Limb (tissue), 2 donors: ENCODE data around the gene CFAP73.

Experiments
- DNase-seq, 2 donors: peaks; one replicate each; pipeline ENCODE4 v3.0.0-alpha.2; 2016; ENCODE audit errors: extremely low spot score in 2 of 2

The CFAP73 gene

DNA sequence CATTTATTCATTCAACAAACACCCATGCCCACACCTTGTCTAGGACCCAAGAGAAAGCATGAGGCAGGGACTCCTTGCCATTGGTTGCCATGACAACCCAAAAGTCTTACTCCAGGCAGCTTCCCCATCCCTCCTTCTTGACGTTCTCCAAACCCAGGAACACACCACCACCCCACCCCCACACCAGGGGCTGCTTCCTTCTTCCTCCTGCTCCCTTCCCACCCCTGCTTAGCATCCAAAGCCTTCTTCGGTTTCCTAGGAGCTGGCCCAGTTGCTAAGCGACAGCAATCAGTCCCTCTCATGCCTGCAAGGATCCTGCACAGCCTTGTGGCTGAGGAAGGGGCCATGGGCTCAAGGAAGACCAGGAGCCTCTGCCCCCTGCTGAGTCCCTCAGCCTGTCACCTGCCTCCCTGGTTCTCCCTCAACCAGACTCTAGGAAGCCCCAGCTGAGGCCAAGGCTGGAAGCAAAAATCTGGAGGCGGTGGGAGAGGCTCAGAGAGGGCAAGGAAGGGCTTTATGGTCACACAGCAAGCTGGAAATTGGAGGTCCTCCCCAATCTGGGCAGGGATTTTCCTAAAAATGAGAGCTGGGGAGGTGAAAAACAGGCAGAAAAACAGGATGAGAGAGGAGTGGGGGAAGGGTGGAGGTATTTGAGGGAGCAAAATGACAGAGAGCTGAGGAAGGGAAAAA is 29.4 kb upstream of the CFAP73 start:
- no peak for DNase-seq

DNA sequence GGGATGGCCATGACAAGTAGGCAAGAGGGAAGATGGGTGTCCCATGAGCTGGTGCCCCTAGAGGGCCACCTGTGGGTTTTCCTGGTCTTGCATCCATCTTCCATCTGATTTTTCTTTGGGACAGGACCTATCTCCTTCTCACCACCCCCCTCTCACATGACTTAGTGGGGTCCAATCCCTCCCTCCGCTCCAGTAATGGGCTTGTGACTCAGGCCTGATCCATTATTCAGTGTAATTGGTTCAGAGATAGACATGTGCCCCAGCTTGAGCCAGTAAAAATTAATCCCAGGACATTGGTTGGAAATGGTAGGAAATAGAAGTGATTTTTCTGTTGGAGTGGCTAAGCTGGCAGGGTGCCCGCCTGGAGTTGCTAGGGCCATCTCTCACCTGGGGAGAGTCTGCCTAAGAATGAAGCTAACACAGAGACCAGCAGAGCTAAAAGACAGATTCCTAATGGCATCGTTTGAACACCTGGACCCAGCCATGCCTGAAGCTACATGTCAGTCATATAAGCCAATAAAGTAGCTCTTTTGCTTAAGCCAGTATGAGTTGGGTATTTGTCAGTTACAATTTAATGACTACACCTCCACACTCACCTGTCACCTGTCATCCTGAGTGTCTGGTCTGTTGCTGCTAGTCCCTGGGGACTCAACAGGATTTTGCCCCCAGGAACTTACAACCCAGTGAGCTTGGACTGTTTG is 28.7 kb upstream of the CFAP73 start:
- no peak for DNase-seq

DNA sequence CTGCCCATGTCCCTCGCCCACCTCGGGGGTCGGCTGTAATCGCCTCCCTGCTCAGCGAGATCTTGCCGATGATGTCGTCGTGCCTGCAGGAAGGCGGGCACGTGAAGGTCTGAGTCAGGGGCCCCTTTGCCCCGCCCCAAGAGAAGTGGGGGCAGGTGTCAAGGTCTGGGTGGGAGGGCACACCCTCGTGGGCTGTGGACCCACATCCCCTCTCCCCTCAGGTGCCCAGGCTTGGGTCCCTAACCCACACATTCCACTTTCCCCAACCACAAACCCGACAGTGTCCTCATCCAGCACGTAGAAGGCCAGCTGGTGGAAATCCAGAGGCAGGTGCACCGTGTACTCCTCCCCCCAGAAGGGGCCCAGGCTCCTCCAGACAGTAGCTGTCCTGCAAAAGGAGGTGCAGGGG is 21.7 kb upstream of the CFAP73 start:
- no peak for DNase-seq

DNA sequence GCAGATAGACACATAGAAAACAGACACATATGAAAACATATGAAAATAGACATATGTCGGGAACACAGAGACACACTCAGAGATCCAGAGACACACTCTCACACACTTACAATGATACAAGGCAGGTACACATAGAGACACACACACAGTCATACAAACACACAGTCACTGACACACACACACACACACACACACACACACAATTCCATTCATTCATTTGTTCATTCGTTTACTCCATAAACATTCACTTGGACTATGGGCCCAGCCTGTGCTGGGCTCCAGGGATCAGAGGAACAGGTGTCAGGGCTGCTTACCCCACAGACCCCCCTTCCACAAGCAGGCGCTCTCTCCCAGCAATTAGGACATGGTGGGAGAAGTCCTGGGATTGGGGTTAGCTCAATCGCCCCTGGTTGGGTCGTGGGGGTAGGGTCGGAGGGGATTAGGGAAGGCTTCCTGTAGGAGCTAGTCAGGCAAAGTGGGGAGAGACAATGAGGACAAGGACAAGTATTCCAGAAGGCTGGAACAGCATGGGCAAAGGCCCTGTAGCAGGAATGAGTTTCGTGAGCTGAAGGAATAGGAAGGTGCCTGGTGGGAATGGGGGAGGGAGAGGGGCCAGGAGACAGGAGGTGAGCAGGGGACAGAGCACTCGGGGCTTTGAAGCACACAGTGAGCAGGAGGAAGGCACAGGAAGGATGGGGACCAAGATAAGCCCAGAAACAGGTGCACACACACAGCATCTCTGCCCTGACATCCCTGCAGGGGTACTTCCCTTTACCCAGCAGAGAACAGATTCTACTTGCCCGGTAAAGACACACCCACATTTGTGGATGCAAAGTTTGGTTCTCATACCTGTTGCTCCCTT is 20.5 kb upstream of the CFAP73 start:
- no peak for DNase-seq

DNA sequence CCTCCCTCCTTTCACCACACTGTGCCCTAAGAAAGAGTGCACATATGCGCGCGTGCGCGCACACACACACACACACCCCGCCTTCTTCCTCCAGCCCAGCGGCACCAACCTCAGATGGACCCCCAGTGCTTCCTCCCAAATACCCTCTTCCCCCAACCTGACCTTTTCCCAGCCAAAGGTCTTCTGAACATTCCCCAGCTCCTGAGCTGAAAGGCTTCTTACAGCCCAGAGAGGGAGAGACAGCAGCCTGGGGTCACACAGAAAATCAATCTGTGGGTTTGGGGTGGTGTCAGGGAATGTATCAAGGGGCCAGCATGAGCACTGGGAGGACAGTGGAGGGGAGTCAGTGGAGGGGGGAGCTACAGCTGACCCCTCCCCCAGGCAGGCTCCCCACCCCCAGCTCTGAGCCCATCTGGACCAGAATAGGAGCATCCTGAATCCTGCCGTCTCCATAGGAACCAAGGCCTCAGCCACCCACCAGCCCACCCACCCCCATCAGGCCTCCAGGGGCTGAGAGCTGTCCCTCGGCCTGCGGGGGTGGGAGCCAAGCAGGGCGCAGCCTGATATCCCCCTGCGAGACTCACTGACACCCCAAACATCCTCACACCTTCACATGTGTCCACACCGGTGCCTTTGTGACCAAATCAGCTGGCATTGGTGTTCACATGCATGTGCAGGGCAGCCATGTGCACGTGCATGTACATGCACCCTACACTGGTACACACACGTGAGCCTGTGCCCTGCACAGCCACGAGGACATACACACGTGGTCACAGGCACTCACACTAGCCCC is 19.7 kb upstream of the CFAP73 start:
- DNase-seq, result no peak

DNA sequence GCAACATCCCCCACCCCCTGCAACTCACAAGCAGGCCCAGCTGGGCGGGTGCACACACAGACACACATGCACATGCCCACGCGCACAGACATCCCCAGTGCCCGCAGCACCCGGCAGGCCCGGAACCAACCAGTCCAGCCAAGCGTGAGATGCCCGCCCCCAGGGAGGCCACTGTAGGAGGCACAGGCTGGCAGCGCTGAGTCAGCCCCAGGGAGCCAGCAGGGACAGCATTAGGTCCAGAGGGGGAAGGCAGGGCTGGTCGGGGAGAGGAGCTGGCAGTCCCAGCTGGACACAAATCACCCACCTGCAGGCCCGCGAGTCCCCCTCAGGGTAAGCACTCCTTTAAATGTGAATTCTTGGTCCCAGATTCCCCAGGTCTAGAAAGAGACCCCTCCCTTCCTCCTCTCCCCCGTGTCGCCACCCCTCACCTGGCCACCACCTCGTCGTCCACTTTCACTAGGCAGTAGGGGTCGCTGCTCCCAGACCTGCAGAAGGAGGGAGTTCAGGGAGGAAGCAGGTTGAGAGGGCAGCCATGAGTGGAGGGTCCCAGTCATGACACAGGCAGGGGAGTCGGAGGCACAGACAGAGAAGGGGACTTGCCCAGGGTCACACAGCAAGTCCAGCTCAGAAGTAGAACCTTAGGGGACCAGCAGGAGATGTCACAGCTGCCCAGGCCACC is 18.9 kb upstream of the CFAP73 start:
- no peak for DNase-seq

DNA sequence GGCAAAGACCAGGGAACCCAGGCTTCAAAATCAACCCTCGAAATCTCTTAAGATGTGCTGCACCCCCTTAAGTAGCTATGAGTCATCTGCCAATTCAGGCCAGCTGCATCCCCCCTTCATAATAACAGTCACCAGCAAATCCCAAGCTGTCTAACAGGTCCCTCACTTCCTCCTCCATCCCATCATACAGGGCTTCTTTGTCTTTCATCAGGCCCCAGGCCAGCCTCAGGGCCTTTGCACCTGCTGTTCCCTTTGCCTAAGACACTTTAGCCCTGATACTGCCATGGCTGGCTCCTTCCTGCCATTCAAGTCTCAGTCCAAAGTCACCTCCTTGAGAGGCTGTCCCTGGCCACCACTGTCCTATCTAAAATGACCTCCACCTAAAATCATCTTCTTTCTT is 18.0 kb upstream of the CFAP73 start:
- no peak for DNase-seq

DNA sequence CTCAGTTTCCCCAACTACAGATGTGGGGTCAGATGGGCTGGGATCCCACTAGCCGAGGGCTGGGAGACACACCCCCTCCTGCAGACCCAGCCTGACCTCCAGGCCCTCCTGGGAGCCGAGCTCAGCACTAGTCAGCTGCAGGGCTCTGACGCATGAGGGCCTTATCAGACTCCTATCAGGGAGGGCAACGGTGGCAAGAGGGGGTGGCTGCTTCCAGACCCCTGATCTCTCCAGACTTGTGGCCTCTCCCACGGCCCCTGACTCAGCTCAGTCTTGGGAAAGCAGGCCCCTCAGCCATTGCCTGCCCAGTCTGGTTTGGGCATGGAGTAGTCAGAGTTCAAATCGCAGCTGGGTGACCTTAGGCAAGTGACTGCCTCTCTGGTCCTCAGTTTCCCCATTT is 16.5 kb upstream of the CFAP73 start:
- no peak for DNase-seq

DNA sequence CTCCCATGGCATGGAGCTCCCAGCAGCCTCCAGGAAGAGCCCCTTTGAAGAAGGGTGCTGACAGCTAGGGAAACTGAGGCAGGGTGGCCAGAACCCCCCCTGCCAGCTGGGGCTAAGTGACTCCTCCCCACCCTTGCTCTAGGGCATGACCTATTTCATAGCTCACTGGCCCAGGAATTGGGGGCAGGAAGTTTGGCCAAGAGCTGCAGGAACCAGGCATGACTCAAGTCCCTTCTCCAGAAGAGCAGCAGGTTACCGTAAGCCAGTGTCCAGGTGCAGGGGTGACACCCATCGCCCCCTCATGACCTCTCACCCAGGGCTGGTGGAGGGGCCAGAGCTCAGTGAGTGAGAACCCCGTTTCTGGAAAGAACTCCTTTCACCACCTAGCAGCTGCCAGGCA is 15.9 kb upstream of the CFAP73 start:
- no peak for DNase-seq

DNA sequence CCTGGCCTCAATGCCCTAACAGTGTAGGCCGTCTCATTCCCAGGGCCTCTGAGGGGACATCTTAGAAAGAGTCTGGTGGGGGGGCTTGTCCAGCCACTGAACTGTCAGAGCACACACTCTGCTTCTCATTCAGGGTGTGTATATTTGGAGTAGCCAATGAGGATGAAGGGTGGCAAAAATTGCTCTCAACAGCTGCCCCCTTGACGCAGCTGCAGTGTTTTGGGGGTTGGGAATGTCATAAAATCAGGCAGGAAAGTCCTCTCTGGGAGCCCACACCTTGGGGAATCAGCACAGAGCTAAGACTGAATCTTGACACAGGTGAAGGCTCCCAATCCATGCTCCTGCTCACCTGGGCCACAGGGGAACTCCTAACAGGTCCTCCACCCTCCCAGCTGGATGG is 15.5 kb upstream of the CFAP73 start:
- no peak for DNase-seq

DNA sequence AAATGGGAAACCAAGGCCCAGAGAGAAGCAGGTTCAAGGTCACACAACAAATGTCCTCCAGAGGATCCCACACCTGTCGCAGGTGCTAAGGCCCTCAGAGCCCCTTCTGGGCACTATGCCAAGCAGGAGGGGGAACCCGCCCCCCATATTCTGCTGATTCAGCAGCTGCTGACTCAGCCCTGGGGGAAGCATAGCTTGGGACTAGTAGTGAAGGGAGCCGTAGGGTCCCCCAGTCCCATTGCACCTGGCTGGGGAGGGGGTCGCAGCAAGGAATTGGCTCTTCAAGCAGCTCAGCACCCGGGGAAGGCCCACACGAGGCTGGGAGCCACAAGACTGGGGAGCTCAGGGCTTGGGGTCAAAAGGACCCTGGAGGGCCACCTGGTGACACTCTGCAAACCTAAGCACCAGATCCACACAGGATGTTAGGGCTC is 15.0 kb upstream of the CFAP73 start:
- no peak for DNase-seq

DNA sequence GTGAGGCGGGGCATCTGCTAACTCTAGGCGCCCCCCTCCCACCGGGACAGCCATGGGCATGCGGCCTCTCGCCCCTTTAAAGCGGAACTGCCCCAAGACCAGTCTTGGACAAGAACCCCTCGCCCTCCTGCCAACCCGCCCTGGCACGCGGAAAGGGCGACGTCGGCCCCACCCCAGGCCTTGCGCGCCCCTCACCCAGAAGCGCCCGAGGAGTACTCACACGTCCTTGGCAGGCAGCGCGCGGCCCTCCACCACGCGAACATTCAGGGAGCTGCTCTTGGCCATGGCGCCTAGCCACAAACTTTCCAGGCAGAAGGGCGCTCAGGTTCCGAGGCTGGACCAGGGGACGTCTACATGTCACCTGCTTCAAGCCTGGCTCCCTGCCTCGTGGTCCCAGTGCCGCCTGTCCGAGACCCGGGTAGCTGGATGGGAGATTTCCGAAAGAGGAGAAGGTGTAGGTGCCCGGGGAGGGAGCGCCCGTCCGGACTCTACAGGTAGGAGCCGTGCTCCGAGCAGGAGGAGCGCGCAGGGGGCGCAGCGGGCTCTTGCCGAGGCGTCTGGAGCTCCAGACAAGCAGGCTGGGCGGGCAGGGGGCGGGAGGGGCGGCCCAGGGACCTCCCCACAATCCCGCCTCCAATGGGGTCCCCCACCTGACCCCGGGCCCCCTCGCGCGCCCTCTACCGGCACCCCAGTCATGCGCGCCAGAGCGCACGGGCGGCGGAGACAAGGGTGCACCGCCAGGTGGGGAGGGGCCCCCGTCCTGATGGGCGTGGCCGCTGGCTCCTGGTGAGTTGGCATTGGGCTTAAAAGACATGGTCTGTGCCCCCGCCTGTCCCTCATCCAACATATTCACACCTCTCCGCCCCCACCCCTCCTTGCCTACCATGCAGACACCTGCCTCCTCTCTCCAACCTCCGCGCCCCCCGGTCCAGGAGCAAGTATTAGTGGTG is 14.1 kb upstream of the CFAP73 start, which contains the start of gene RASAL1:
RASAL1 (minus strand) TSS at position 584 of the 950 bp plus-strand sequence; CDS start at position 285, 299 bp downstream.
- no peak for DNase-seq

DNA sequence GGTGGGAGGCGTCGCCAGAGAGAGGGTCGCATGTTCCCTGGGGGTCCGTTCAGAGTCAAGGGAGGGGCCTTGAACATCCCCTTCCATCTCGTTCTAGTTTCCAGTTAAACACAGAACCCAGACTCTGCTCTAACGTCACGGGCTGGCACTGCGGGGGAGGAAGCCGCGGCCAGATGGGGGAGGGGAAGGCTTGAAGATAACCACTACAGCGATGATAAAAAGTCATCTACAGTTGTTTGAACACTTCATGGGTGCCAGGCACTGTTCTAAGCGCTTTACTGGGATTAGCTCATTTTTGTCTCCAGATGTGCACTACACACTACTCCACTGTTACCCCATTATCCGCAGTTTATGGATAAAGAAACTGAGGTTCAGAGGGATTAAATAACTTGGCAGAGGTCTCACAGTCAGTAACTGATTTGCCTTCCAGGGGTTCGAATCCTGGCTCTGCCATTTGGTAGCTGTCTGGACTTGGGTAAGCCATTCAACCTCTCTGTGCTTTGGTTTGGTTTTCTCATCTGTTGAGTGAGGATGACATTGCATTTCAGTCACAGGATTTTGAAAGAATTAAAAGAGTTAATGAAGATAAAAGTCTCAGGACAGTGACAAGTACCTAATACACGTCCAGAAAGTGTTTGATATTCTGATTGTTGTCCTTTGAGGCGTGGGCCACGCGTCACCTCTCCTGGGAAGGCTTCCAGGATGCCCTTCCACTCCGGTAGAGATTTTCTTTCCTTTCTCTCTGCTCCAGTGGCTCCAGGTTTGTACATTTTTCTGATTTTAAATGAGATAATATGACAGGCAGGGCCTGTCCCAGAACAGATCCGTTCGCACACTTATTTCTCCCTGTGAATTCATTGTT is 13.2 kb upstream of the CFAP73 start:
- DNase-seq, result no peak

DNA sequence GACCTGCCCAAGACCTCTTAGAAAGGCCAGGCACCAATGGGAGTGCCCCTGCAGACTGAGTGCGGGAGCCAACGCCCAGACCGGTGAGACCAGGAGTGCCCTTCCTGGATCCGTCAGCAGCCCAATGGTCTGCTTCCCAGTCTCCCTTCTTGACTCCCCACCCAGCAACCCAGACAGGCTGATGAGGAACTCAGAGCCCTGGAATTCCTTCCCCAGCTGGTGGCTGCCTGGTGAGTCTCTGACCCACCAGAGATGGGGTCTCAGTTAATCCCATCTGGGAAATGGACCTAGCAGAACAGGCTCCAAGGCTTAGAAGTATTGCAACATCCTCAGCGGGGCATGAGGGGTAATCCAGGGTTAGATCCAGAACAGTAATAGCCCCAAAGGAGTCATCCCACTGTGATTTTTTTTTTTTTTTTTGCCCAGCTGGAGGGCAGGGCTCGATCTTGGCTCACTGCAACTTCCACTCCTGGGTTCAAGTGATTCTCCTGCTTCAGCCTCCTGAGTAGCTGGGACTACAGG is 12.5 kb upstream of the CFAP73 start:
- DNase-seq, result no peak

DNA sequence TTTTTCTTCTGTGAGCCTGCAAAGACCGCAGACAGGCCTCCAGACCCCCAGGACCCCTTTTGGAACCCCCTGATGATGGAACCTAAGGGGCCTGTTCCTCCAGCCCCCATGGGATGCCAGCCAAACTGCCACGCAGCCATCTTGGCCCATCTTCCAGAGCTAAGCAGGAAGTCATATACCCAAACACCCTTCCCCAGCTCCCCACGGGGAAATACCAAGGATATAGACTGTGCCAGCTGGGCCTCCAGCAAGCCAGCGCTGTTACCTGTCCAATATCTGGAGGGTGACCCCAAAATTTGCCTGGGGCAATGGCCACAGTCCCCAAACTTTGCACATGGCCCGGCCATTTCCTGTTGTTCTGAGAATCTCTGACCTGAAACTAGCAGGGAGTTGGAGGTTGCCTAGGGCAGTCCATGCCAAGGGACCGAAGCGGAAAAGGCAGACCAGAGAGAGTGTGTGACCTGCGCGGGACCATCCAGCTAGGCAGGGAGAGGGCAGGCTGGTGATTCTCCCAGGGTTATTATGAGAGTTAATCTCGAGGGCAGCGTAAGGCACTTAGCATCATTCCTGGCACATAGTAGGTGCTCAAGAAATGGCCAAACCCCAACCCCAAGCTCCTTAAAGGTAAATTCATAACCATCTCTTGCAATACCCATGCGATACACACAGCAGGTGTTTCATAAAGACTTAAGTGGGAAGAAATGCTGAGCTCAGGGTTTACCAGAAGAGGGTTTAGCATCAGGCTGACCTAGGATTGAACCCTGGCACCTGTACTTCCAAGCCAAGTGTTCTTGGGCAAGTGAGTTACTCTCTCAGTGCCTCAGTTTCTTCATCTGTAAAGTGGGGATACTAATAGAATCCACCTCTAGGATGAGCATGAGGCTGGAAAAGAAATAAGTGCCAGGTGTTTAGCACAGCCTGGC is 11.4 kb upstream of the CFAP73 start:
- peak in 1 of 2 donors; percentile 19 for DNase-seq

DNA sequence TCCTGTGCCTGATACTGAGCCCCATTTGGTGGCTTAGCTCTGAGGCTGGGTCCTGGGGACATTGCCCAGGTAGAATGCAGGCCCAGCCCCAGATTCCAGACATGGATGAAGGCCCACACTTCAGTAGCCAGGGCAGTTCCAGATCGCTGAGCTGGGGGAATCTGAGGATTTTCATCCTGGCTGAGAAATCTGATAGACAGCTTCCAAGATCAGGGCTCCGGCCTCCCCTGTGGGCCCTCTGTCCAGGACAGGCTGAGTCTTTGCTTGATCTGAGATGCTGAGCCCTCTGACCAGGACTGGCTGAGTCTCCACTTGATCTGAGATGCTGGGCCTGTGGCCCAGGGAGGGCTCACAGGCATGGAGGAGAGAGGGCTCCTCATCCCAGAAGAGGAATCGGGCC is 10.7 kb upstream of the CFAP73 start:
- no peak for DNase-seq

DNA sequence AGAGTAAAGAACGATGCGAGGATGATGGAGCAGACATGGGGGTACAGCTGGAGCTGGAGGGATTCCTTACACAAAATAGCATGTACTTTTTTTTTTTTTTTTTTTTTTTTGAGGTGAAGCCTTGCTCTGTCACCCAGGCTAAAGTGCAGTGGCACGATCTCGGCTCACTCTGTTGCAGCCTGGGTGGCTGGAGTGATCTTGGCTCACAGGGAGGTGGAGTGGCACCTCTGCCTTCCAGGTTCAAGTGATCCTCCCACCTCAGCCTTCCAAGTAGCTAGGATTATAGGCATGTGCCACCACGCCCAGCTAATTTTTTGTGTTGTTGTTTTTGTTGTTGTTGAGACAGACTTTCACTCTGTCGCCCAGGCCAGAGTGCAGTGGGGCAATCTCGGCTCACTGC is 8.8 kb upstream of the CFAP73 start:
- no peak for DNase-seq
